Stimulated activated CD4-positive, alpha-beta T cell treated with anti-CD3 and anti-CD28 coated beads, Interleukin-1b, Interleukin-23, amount 100 ng/mL, for 4 hours (primary cell): ENCODE results near the gene SCN8A.
"Not testable (repeated sequence)": the region's sequence is repeated elsewhere in the genome, so short reads cannot be mapped to it uniquely, and the experiment has no call there.

Experiments used
- DNase-seq, 2 donors: peaks; one replicate each; pipeline ENCODE4 v3.0.0-alpha.2; 2020; ENCODE audit warnings: low read depth in 2 of 2

Gene SCN8A

GRCh38 chr12:51591016-51591901 lies at the start of gene SCN8A:
Gene SCN8A (plus strand): TSS chr12:51591233. CDS start chr12:51662818, 71,585 bp downstream.
- DNase-seq, result peak; percentile 38 to 51

- DNase-seq, result no peak
Measured at GRCh38 chr12:51546097-51546496, 44.9 kb upstream of the SCN8A start.

GRCh38 chr12:51547606-51548005 lies 43.4 kb upstream of the SCN8A start:
- no peak for DNase-seq

- no peak for DNase-seq
Measured at GRCh38 chr12:51548241-51548640, 42.8 kb upstream of the SCN8A start.

- no peak for DNase-seq
Measured at GRCh38 chr12:51549637-51550036, 41.4 kb upstream of the SCN8A start.

GRCh38 chr12:51568271-51569032 lies 22.6 kb upstream of the SCN8A start:
- DNase-seq, result not testable (repeated sequence)

- no peak for DNase-seq
Measured at GRCh38 chr12:51579321-51579850, 11.6 kb upstream of the SCN8A start.

GRCh38 chr12:51589060-51589459 lies 2.0 kb upstream of the SCN8A start:
- DNase-seq, result no peak

GRCh38 chr12:51589557-51590176 lies 1.4 kb upstream of the SCN8A start:
- DNase-seq, result no peak

- DNase-seq, result peak; percentile 75 to 76
Measured at GRCh38 chr12:51590347-51591015, 552 bp upstream of the SCN8A start.

GRCh38 chr12:51592034-51592705 lies 1.1 kb downstream of the SCN8A start:
- DNase-seq, result no peak

- DNase-seq, result no peak
Measured at GRCh38 chr12:51593021-51593420, 2.0 kb downstream of the SCN8A start.

- peak; percentile 1 to 5 for DNase-seq
Measured at GRCh38 chr12:51593539-51593938, 2.5 kb downstream of the SCN8A start.

GRCh38 chr12:51598156-51598555 lies 7.1 kb downstream of the SCN8A start:
- DNase-seq, result no peak

GRCh38 chr12:51600721-51601120 lies 9.7 kb downstream of the SCN8A start:
- no peak for DNase-seq

- DNase-seq, result no peak
Measured at GRCh38 chr12:51601241-51601640, 10.2 kb downstream of the SCN8A start.

- not testable (repeated sequence) for DNase-seq
Measured at GRCh38 chr12:51605896-51606295, 14.9 kb downstream of the SCN8A start.

GRCh38 chr12:51607197-51607596 lies 16.2 kb downstream of the SCN8A start:
- not testable (repeated sequence) for DNase-seq

- DNase-seq, result no peak
Measured at GRCh38 chr12:51620448-51620847, 29.4 kb downstream of the SCN8A start.

GRCh38 chr12:51621156-51621922 lies 30.3 kb downstream of the SCN8A start:
- no peak for DNase-seq
